Muscle layer of duodenum (tissue), 2 donors: ENCODE measurements around the gene LRRC57.

ENCODE experiments used
- H3K27ac ChIP-seq: one replicate; pipeline ENCODE4 v1.7.0; 2013; ENCODE audit warnings: mild to moderate bottlenecking, low read length
- H3K27me3 ChIP-seq: one replicate; pipeline ENCODE4 v1.7.0; 2013; ENCODE audit warnings: low read depth, mild to moderate bottlenecking, control low read depth, low read length
- H3K36me3 ChIP-seq, 2 donors: one replicate each; pipeline ENCODE4 v1.7.0; 2013; ENCODE audit warnings: low read length in 2 of 2, control low read depth in 1 of 2, mild to moderate bottlenecking in 1 of 2; ENCODE audit not compliant: insufficient read depth in 2 of 2, control insufficient read depth in 1 of 2
- H3K4me1 ChIP-seq, 2 donors: one replicate each; pipeline ENCODE4 v1.7.0; 2013; ENCODE audit warnings: low read length in 2 of 2, mild to moderate bottlenecking in 2 of 2, control low read depth in 1 of 2, moderate library complexity in 1 of 2; ENCODE audit not compliant: insufficient read depth in 2 of 2, control insufficient read depth in 1 of 2
- H3K4me3 ChIP-seq, 2 donors: one replicate each; pipeline ENCODE4 v1.7.0; 2013; ENCODE audit warnings: low read length in 2 of 2, low read depth in 1 of 2, mild to moderate bottlenecking in 1 of 2
- H3K9me3 ChIP-seq, 2 donors: one replicate each; pipeline ENCODE4 v1.7.0; 2013; ENCODE audit warnings: low read length in 2 of 2, control low read depth in 1 of 2, mild to moderate bottlenecking in 1 of 2; ENCODE audit not compliant: control insufficient read depth in 1 of 2
- donor health status: healthy.

Gene LRRC57

GRCh38 chr15:42502477-42502876 is 46.1 kb downstream of the LRRC57 start:
- peaks cover 0 to 27% of the 10 kb centered on the region in 2 donors for H3K4me1 ChIP-seq
- H3K9me3 ChIP-seq = no peaks in the 10 kb centered on the region
- H3K27me3 ChIP-seq = no peaks in the 10 kb centered on the region
- no peak overlapping the region for H3K27ac ChIP-seq
- H3K4me3 ChIP-seq = no peak overlapping the region
- H3K36me3 ChIP-seq = no peaks in the 10 kb centered on the region

DNA sequence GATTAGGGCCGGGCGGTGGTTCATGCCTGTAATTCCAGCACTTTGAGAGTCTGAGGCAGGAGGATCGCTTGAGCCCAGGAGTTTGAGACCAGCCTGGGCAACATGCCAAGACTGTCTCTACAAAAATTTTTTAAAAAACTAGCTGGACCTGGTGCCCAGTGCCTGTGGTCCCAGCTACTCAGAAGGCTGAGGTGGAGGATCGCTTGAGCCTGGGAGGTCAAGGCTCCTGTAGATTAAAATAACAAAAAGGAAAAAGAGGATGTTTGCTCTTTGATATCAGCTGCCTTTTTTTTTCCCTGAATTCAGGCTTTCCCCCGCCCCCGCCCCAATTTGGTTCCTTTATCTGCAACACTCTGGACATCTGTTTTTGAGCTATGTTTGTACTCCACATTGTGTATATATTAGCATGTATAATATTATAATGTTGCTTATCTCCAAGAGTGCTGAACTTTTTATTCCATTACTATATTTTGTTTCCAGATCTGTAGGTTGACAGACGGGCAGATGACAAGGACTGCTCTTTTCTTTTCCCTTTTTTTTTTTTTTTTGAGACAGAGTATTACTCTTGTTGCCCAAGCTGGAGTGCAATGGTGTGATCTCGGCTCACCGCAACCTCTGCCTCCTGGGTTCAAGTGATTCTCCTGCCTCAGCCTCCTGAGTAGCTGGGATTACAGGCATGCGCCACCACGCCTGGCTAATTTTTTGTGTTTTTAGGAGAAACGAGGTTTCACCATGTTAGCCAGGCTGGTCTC is 48.6 kb downstream of the LRRC57 start:
- H3K9me3 ChIP-seq = no peaks in the 10 kb centered on the region
- H3K4me1 ChIP-seq = peaks cover 3 to 27% of the 10 kb centered on the region in 2 donors
- H3K4me3 ChIP-seq = no peak overlapping the region
- H3K36me3 ChIP-seq = peaks cover 0 to 3% of the 10 kb centered on the region in 2 donors
- no peaks in the 10 kb centered on the region for H3K27me3 ChIP-seq
- no peak overlapping the region for H3K27ac ChIP-seq

- Histone ChIP-seq H3K4me1 (peaks cover 3 to 31% of the 10 kb centered on the region in 2 donors), H3K9me3 (no peaks in the 10 kb centered on the region), H3K27ac (no peak overlapping the region), H3K4me3 (no peak overlapping the region), H3K36me3 (peaks cover 0 to 3% of the 10 kb centered on the region in 2 donors), H3K27me3 (no peaks in the 10 kb centered on the region)
Observed at GRCh38 chr15:42498212-42499068, 50.2 kb downstream of the LRRC57 start.

- Histone ChIP-seq H3K27me3 (no peaks in the 10 kb centered on the region), H3K36me3 (peaks cover 0 to 3% of the 10 kb centered on the region in 2 donors), H3K4me3 (peak within 1 kb of the TSS; percentile 73 to 96), H3K27ac (peak within 1 kb of the TSS; percentile 99), H3K9me3 (no peaks in the 10 kb centered on the region), H3K4me1 (peaks cover 5 to 35% of the 10 kb centered on the region in 2 donors)
Observed at GRCh38 chr15:42495361-42496212, 53.0 kb downstream of the LRRC57 start, which contains the start of gene SNAP23. Gene SNAP23 (plus strand): TSS chr15:42495634. CDS start chr15:42511847, 16,213 bp downstream.

GRCh38 chr15:42494998-42495360 is 53.6 kb downstream of the LRRC57 start:
- peaks cover 0 to 3% of the 10 kb centered on the region in 2 donors for H3K36me3 ChIP-seq
- H3K4me3 ChIP-seq = peak overlapping the region; percentile 73 to 96
- H3K27me3 ChIP-seq = no peaks in the 10 kb centered on the region
- H3K9me3 ChIP-seq = no peaks in the 10 kb centered on the region
- peak overlapping the region; percentile 99 for H3K27ac ChIP-seq
- H3K4me1 ChIP-seq = peaks cover 5 to 34% of the 10 kb centered on the region in 2 donors

DNA sequence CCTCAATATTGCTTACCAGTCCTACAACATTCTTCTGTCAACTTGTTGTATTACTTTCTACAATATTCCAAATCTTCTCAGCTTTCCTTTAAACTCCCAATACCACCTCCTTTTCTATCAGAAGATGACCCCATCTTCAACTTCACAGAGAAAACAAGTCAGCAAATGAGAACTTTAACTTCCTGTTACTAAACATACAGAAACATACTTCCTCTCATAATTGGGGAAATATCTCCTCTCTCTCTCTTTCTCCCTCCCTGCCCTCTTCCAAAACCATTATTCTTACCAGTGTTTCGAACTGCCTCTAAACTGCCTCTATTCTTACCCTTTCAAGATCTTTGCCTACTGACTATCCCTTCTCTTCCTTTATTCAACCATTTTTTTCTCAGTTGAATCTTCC is 54.9 kb downstream of the LRRC57 start:
- Histone ChIP-seq H3K27ac (peak overlapping the region; percentile 79), H3K27me3 (no peaks in the 10 kb centered on the region), H3K4me1 (peaks cover 5 to 40% of the 10 kb centered on the region in 2 donors), H3K4me3 (peak overlapping the region in 1 of 2 donors; percentile 3), H3K9me3 (no peaks in the 10 kb centered on the region), H3K36me3 (peaks cover 0 to 3% of the 10 kb centered on the region in 2 donors)

GRCh38 chr15:42491539-42492225 is 56.9 kb downstream of the LRRC57 start:
- Histone ChIP-seq H3K4me3 (peak overlapping the region; percentile 85 to 96), H3K4me1 (peaks cover 5 to 40% of the 10 kb centered on the region in 2 donors), H3K27me3 (no peaks in the 10 kb centered on the region), H3K36me3 (peaks cover 0 to 3% of the 10 kb centered on the region in 2 donors), H3K27ac (peak overlapping the region; percentile 98), H3K9me3 (no peaks in the 10 kb centered on the region)

DNA sequence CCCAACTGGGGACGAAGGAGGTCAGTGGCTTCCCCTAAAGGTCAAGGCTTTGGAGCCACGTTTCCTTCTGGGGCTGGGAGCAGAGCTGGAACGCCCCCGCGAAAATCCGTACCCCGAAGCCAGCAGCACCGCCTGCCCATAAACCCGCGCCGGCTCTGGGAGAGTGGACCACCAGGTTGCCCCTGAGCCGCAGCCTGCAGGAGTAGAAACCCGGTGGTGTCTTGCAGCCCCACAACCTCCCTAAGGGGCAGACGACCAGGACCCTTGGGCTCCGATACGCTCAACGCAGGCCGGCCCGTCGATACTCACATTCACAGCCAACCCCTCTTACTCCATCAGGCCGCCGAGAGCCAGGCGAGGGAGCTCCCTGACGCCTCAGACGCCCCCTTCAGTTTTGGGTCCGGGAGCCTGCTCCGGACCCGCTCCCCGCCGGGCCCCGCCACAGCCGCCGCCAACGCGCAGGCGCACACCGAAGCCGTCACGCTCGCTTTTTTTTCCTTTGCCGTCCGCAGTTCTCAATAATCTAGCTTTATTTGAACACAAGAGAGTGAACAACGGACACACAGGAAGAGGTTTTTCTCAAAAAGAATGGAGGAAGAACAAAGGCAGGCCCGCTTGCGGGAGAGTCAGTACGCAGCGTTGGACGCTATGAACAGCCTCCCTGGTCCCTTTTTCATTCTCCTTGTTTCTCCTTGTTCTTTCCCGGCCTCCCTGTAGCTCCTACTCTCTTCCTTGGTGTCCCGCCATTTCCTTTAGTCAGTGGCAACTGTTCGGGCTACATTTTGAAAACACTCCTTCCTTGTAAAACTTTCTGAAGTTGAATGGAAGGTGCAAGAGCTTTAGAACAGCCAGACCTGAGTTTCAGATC is 57.7 kb downstream of the LRRC57 start, which contains the start of gene ZNF106:
TSS of gene ZNF106 (minus strand) at position 471 of the 868 bp plus-strand sequence. CDS start 18,852 bp downstream, outside the sequence.
- no peaks in the 10 kb centered on the region for H3K27me3 ChIP-seq
- peaks cover 0 to 3% of the 10 kb centered on the region in 2 donors for H3K36me3 ChIP-seq
- peak within 1 kb of the TSS; percentile 85 to 96 for H3K4me3 ChIP-seq
- peaks cover 5 to 35% of the 10 kb centered on the region in 2 donors for H3K4me1 ChIP-seq
- no peaks in the 10 kb centered on the region for H3K9me3 ChIP-seq
- H3K27ac ChIP-seq = peak within 1 kb of the TSS; percentile 98

GRCh38 chr15:42490291-42490670 is 58.3 kb downstream of the LRRC57 start:
- peak overlapping the region; percentile 98 for H3K27ac ChIP-seq
- H3K36me3 ChIP-seq = peaks cover 0 to 3% of the 10 kb centered on the region in 2 donors
- H3K4me1 ChIP-seq = peaks cover 5 to 35% of the 10 kb centered on the region in 2 donors
- no peaks in the 10 kb centered on the region for H3K27me3 ChIP-seq
- no peaks in the 10 kb centered on the region for H3K9me3 ChIP-seq
- peak overlapping the region; percentile 85 to 96 for H3K4me3 ChIP-seq
